ENCODE results near the gene GOLGA8Q.
"Not testable (repeated sequence)": the region's sequence is repeated elsewhere in the genome, so short reads cannot be mapped to it uniquely, and the experiment has no call there.

DNA sequence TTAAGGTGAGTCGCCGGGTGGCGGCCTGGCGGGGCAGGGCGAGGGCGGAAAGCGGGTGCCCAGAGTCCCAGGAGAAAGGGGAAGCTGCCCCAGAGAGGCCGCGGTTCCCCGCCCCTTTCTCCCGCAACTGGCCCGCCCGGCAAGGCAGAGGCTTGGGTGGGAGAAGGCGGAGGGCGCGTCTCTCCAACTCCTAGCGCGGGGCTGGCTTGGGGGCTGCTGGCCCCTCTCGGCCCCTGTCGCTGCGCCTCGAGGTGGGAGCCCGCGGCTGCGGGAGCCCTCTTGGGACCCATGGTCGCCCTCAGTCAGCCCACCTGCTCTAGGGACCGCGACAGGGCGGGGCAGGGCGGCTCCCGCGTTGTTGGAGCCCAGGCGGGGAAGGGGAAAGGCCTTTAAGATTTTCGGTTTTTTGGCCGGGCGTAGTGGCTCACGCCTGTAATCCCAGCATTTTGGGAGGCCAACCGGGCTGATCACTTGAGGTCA is 21.2 kb downstream of the GOLGA8Q start:
- not testable (repeated sequence) for TF ChIP-seq CTCF (IDR thresholded peaks at IDR 0.05; ENCODE audit: extremely low read depth in 1 of 2, insufficient read depth in 1 of 2, low read depth in 1 of 2, low read length in 2 of 2); POLR2A (IDR thresholded peaks at IDR 0.05; ENCODE audit: low read depth, low read length); EZH2 (IDR thresholded peaks at IDR 0.05; ENCODE audit: borderline replicate concordance, low read depth, low read length, severe bottlenecking); JUN (IDR thresholded peaks at IDR 0.05; ENCODE audit: borderline replicate concordance, insufficient read depth, insufficient read length, low read depth); POLR2AphosphoS5 (IDR thresholded peaks at IDR 0.05; ENCODE audit: insufficient read depth, low read depth, low read length); MYC (IDR thresholded peaks at IDR 0.05; ENCODE audit: low read depth, low read length); GATA2 (IDR thresholded peaks at IDR 0.05; ENCODE audit: insufficient read depth, insufficient read length, low read depth, low read length); FOS (IDR thresholded peaks at IDR 0.05; ENCODE audit: borderline replicate concordance, insufficient read depth, low read length)
